Sigmoid colon (tissue), 4 donors: Measurements from ENCODE around the gene TTC39A.

ENCODE experiments used
- CTCF ChIP-seq, 4 experiments: fragments of 450-650 bp in 3 of 4; fragments of 200-600 bp in 1 of 4; IDR thresholded peaks; one replicate each; pipeline ENCODE4 v1.5.1; 2016 to 2019; ENCODE audit warnings: antibody characterized with exemption in 4 of 4, mild to moderate bottlenecking in 3 of 4, moderate library complexity in 2 of 4
- EP300 ChIP-seq, 4 donors: sonication (generic); formaldehyde crosslinking; IDR thresholded peaks; one replicate each; pipeline ENCODE4 v1.6.1; 2017; ENCODE audit warnings: antibody characterized with exemption in 4 of 4
- POLR2A ChIP-seq, 2 donors: fragments of 450-650 bp; IDR thresholded peaks; one replicate each; pipeline ENCODE4 v1.6.1; 2016; ENCODE audit warnings: antibody characterized with exemption in 2 of 2, mild to moderate bottlenecking in 2 of 2, moderate library complexity in 2 of 2
- POLR2AphosphoS5 ChIP-seq, 4 donors: sonication (generic); formaldehyde crosslinking; IDR thresholded peaks; one replicate each; pipeline ENCODE4 v1.6.1; 2017; ENCODE audit warnings: antibody characterized with exemption in 4 of 4

- TF ChIP-seq CTCF (IDR thresholded peaks at IDR 0.05) (no peak), POLR2A (IDR thresholded peaks at IDR 0.05) (no peak), EP300 (IDR thresholded peaks at IDR 0.05) (no peak), POLR2AphosphoS5 (IDR thresholded peaks at IDR 0.05) (no peak)
Measured at GRCh38 chr1:51281807-51282206, 48.6 kb downstream of the TTC39A start.
